HepG2 (cell line): ENCODE data around the gene RAB6C. TPM values are rescaled to one million over a fixed set of nuclear protein-coding genes. Genes with fewer than 3 reads are reported as not detected.
"Not testable (repeated sequence)": the region's sequence is repeated elsewhere in the genome, so short reads cannot be mapped to it uniquely, and the experiment has no call there.

Source experiments
- ATAC-seq: fragments of 200-7000 bp; cut with Tn5 transposase; 3 replicates; pipeline ENCODE4 v1.9.1; 2020; ENCODE audit warnings: mild to moderate bottlenecking, moderate library complexity
- BruUV-seq: library from RNA; stranded (reverse); fragments of 400-500 nt; replicated peaks from 2 replicates; lab custom pipeline; 2021; lab: Mats Ljungman, UMichigan
- CTCF ChIA-PET: fragments of 300-600 bp; formaldehyde crosslinking; extraction: SDS; loops from one replicate; lab custom pipeline; 2021; ENCODE audit warnings: low total read pairs, inconsistent platforms, low intra/inter-chr PET ratio; lab: Yijun Ruan, JAX
- POLR2A ChIA-PET: fragments of 350-600 bp; sonication (Branson Sonifier 250); formaldehyde crosslinking; loops from one replicate; lab custom pipeline; 2020; ENCODE audit warnings: antibody characterized with exemption, inconsistent platforms; lab: Yijun Ruan, JAX
- DNase-seq: peaks from one replicate; pipeline ENCODE4 v3.0.0-alpha.2; 2015; ENCODE audit warnings: low spot score
- FAIRE-seq: peaks from 3 replicates; lab custom pipeline; 2011; peaks lifted over from hg19 to GRCh38; lab: Jason Lieb, UNC
- H2AFZ ChIP-seq: one replicate; pipeline ENCODE4 v1.6.1; 2011; ENCODE audit warnings: low read length, inconsistent platforms
- H3K27ac ChIP-seq: fragments of 300-600 bp; 3 replicates; pipeline ENCODE4 v1.8.0; 2011; ENCODE audit warnings: mixed run types, mild to moderate bottlenecking, mixed read lengths, low read length, inconsistent platforms; ENCODE audit not compliant: insufficient read depth; ENCODE audit errors: extremely low read length
- H3K27me3 ChIP-seq, 2 experiments: fragments of 200-600 bp in 1 of 2; 2 replicates in 1 of 2; 3 replicates in 1 of 2; pipeline versions ENCODE4 v1.6.0 to v1.8.0; 2011; ENCODE audit warnings: low read length in 2 of 2, mild to moderate bottlenecking in 2 of 2, moderate library complexity in 2 of 2, inconsistent platforms in 1 of 2; ENCODE audit not compliant: insufficient read depth in 2 of 2, control insufficient read depth in 1 of 2
- H3K36me3 ChIP-seq, 2 experiments: fragments of 200-600 bp in 1 of 2; replicated peaks in 1 of 2; 2 replicates in 1 of 2; 3 replicates in 1 of 2; pipeline versions ENCODE4 v1.5.1 to v1.8.0; 2011; ENCODE audit warnings: low read length in 2 of 2, inconsistent platforms in 1 of 2; ENCODE audit not compliant: insufficient read depth in 2 of 2, control insufficient read depth in 1 of 2
- H3K4me1 ChIP-seq: 2 replicates; pipeline ENCODE4 v1.5.1; 2012; ENCODE audit warnings: low read length, inconsistent platforms; ENCODE audit not compliant: insufficient read depth
- H3K4me2 ChIP-seq: 2 replicates; pipeline ENCODE4 v1.6.0; 2011; ENCODE audit warnings: low read depth, low read length, inconsistent platforms
- H3K4me3 ChIP-seq, 3 experiments: fragments of 200-600 bp in 1 of 3; sonication (generic), shearing (Covaris generic) in 1 of 3; replicated peaks in 1 of 3; 2 replicates each; pipeline ENCODE4 v1.5.1; 2011 to 2016; ENCODE audit warnings: low read length in 3 of 3, inconsistent platforms in 2 of 3, low read depth in 2 of 3, mild to moderate bottlenecking in 2 of 3, control low read depth in 1 of 3, mixed read lengths in 1 of 3; ENCODE audit not compliant: insufficient read depth in 1 of 3
- H3K79me2 ChIP-seq: one replicate; pipeline ENCODE4 v1.6.1; 2011; ENCODE audit warnings: low read length, inconsistent platforms; ENCODE audit not compliant: insufficient read depth
- H3K9ac ChIP-seq: 2 replicates; pipeline ENCODE4 v1.6.0; 2011; ENCODE audit warnings: mild to moderate bottlenecking, low read depth, low read length, inconsistent platforms; ENCODE audit not compliant: insufficient read depth
- H3K9me3 ChIP-seq: 2 replicates; pipeline ENCODE4 v1.5.1; 2012; ENCODE audit warnings: mild to moderate bottlenecking, low read length
- H4K20me1 ChIP-seq: 2 replicates; pipeline ENCODE4 v1.6.0; 2011; ENCODE audit warnings: inconsistent platforms, mild to moderate bottlenecking, low read length, moderate library complexity; ENCODE audit not compliant: insufficient read depth
- ARNT ChIP-seq: fragments of 450-650 bp; IDR thresholded peaks from 2 replicates; pipeline ENCODE4 v1.6.1; 2017
- ERF ChIP-seq: IDR thresholded peaks from 2 replicates; pipeline ENCODE4 v1.6.1; 2018; ENCODE audit warnings: missing biosample characterization, missing genetic modification reagents
- HMG20B ChIP-seq: conservative IDR thresholded peaks from 2 replicates; pipeline ENCODE4 v1.6.1; 2016; ENCODE audit warnings: missing genetic modification reagents, missing compliant biosample characterization
- MEIS2 ChIP-seq: sonication (generic); formaldehyde crosslinking; IDR thresholded peaks from 2 replicates; pipeline ENCODE4 v1.9.0; 2021; ENCODE audit warnings: mild to moderate bottlenecking, missing genetic modification reagents
- NFKBIZ ChIP-seq: IDR thresholded peaks from 2 replicates; pipeline ENCODE4 v1.6.1; 2018; ENCODE audit warnings: missing genetic modification reagents, missing compliant biosample characterization
- SALL2 ChIP-seq: sonication (generic); formaldehyde crosslinking; IDR thresholded peaks from 2 replicates; pipeline ENCODE4 v1.8.1; 2023; ENCODE audit warnings: mild to moderate bottlenecking, missing genetic modification reagents, inconsistent platforms
- ZBTB7A ChIP-seq: sonication (generic); formaldehyde crosslinking; IDR thresholded peaks from 2 replicates; pipeline ENCODE4 v1.8.0; 2022; ENCODE audit warnings: mild to moderate bottlenecking, missing genetic modification reagents
- ZFP36L2 ChIP-seq: sonication (generic); formaldehyde crosslinking; IDR thresholded peaks from 2 replicates; pipeline ENCODE4 v1.4.0; 2020; ENCODE audit warnings: missing genetic modification reagents
- ZKSCAN8 ChIP-seq: IDR thresholded peaks from 2 replicates; pipeline ENCODE4 v1.6.1; 2016; ENCODE audit warnings: borderline replicate concordance, missing genetic modification reagents, missing compliant biosample characterization
- ZNF207 ChIP-seq: fragments of 450-650 bp; IDR thresholded peaks from 2 replicates; pipeline ENCODE4 v1.6.1; 2016; ENCODE audit warnings: antibody characterized with exemption, borderline replicate concordance
- WGBS: methylation state at CpG from one replicate; pipeline ENCODE4 v1.1.6; 2017; ENCODE audit warnings: low lambda C conversion rate; 5-methylcytosine and 5-hydroxymethylcytosine counted together
- in situ Hi-C: cut with HindIII; loops from 2 replicates; pipeline ENCODE4 v1.10.0; 2017; ENCODE audit warnings: low pct_unique_long_range_greater_than_20kb; ENCODE audit not compliant: extremely low pct_ligation_motif_present
- intact Hi-C: fragments of 100-400 bp; cut with micrococcal nuclease; formaldehyde crosslinking; loops from one replicate; pipeline ENCODE4 v1.10.0; 2022; ENCODE audit not compliant: unreplicated experiment
- polyA plus RNA-seq, 8 experiments: library from polyadenylated mRNA; depleted of rRNA in 3 of 8; stranded (reverse) in 7 of 8; unstranded in 1 of 8; fragments of >200 nt; fragmentation: Illumina TruSeq in 4 of 8; extraction: Trizol in 4 of 8; gene quantifications; 2 replicates each; pipeline versions ENCODE4 v1.2.1 to v1.2.3, GENCODE V29; 2011 to 2016; ENCODE audit warnings: low read depth in 4 of 8, missing spikeins in 1 of 8, mixed read lengths in 1 of 8; ENCODE audit not compliant: insufficient read depth in 1 of 8
- total RNA-seq, 5 experiments: library from RNA; depleted of rRNA; stranded (reverse); fragments of >200 nt; fragmentation: Illumina TruSeq; extraction: Trizol; gene quantifications; 2 replicates each; pipeline ENCODE4 v1.2.3, GENCODE V29; 2016; ENCODE audit warnings: low read depth in 1 of 5
- TF ChIP-seq, protein P1 (sequence below): sonication (generic); formaldehyde crosslinking; IDR thresholded peaks from 2 replicates; pipeline ENCODE4 v1.5.0; 2020; ENCODE audit warnings: missing genetic modification reagents

Gene RAB6C
- total and polyA plus RNA-seq, 2 of the 13 experiments (the other 11 are each of a cell fraction or from before 2014, with no cell fraction given), result not detected

DNA sequence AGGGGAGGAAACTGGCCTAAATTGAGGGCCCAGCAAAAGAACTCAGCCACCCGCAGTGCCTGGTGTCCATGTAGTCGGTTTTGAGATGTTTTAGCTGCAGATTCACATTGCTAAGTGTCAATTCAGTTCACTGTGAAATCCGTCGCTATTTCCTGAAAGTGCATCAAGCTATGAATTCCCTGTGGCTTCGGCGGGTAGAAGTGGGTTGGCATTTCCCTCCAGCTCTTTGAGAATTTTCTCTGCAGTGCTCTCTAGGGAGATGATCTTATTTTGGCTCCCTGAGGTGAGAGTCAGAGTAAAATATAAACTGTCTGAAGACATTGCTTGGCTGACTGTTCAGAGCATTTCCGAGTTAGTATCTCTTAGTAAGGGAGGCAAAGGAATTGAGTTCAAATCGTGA, 36.0 kb upstream of the RAB6C start:
- H3K9ac ChIP-seq, H3K4me3 ChIP-seq, FAIRE-seq, H3K4me2 ChIP-seq, DNase-seq, H3K27ac ChIP-seq, BruUV-seq, H3K9me3 ChIP-seq, H3K79me2 ChIP-seq, H3K4me1 ChIP-seq, H4K20me1 ChIP-seq, POLR2A ChIA-PET, intact Hi-C loops, H2AFZ ChIP-seq, ATAC-seq, H3K36me3 ChIP-seq, CTCF ChIA-PET, in situ Hi-C loops: not testable (repeated sequence)
- WGBS, result 23% methylated on average over 8 of the region's 8 CpGs
- peaks cover 0 to 13% of the 10 kb centered on the region in 2 experiments; a peak in 3 of 5 replicates for H3K27me3 ChIP-seq

DNA sequence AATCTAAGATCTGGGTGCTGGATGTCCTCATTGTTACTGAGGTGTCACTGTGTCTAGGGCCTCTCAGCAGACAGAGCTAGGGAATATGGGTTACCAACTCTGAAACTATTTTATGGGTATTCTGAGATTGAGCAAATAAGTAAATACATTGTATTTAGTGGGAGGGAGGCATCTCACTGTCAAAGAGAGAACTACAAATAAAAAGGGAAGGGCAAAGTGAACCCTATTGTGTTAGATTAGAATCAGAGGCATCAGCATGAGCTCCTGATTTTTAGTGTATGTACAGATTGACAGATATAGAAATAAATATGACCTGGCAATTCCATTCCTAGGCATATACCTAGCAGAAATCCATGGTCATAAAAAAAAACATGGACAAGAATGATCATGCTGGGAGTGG, 33.9 kb upstream of the RAB6C start:
- no peak overlapping the region for H3K27ac ChIP-seq
- H3K4me1 ChIP-seq, result no peaks in the 10 kb centered on the region
- ATAC-seq (no peak), DNase-seq (no peak), FAIRE-seq (no peak)
- POLR2A ChIA-PET, result no interaction called here
- H3K36me3 ChIP-seq, result no peaks in the 10 kb centered on the region
- H4K20me1 ChIP-seq, result no peaks in the 10 kb centered on the region
- H2AFZ ChIP-seq, result no peak overlapping the region
- H3K4me3 ChIP-seq, result no peak overlapping the region
- no peaks in the 10 kb centered on the region; a peak in 1 of 5 replicates for H3K27me3 ChIP-seq
- no peak overlapping the region for H3K4me2 ChIP-seq
- CTCF ChIA-PET, result no interaction called here
- BruUV-seq, result no TSS peak
- in situ Hi-C loops, result no loop called here
- intact Hi-C loops, result no loop called here
- H3K9ac ChIP-seq, result no peak overlapping the region
- H3K79me2 ChIP-seq, result no peaks in the 10 kb centered on the region
- TF ChIP-seq ZKSCAN8 (CRISPR knock-in tag) (no peak), ARNT (no peak), ZBTB7A (CRISPR knock-in tag) (no peak), NFKBIZ (no peak), MEIS2 (CRISPR knock-in tag) (no peak), ERF (CRISPR knock-in tag) (no peak), SALL2 (CRISPR knock-in tag) (no peak), HMG20B (CRISPR knock-in tag) (no peak), ZNF207 (no peak), ZFP36L2 (CRISPR knock-in tag) (no peak)
- TF ChIP-seq, protein P1, sequence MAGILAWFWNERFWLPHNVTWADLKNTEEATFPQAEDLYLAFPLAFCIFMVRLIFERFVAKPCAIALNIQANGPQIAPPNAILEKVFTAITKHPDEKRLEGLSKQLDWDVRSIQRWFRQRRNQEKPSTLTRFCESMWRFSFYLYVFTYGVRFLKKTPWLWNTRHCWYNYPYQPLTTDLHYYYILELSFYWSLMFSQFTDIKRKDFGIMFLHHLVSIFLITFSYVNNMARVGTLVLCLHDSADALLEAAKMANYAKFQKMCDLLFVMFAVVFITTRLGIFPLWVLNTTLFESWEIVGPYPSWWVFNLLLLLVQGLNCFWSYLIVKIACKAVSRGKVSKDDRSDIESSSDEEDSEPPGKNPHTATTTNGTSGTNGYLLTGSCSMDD (CRISPR knock-in tag), result no peak
- H3K9me3 ChIP-seq, result no peaks in the 10 kb centered on the region

DNA sequence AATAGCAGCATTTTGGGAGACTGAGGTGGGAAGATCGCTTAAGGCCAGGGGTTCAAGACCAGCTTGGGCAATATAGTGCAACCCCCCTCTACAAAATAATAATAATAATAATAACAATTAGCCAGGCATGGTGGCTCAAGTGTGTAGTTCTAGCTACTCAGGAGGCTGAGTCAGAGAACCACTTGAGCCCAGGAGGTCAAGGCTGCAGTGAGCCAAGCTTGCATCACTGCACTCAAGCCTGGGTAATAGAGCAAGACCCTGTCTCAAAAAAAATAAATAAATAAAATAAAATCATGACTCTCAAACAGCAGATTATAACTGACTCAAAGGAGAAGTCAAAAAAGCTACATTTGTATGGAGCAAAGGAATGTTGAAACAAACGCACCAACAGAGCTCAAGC, 31.8 kb upstream of the RAB6C start:
- ATAC-seq, H4K20me1 ChIP-seq, H3K27me3 ChIP-seq, H3K79me2 ChIP-seq, H3K9ac ChIP-seq, H3K4me3 ChIP-seq, in situ Hi-C loops, H3K27ac ChIP-seq, H3K9me3 ChIP-seq, H2AFZ ChIP-seq, H3K36me3 ChIP-seq, POLR2A ChIA-PET, CTCF ChIA-PET, intact Hi-C loops, FAIRE-seq, DNase-seq, H3K4me1 ChIP-seq, BruUV-seq, H3K4me2 ChIP-seq: not testable (repeated sequence)
- WGBS, result 14% methylated on average over 2 of the region's 2 CpGs
